MG63 (cell line): ENCODE measurements around the gene CMTM5. TPM values are rescaled to one million over a fixed set of nuclear protein-coding genes. Genes with fewer than 3 reads are reported as not detected.

ENCODE experiments used
- DNase-seq: peaks from one replicate; pipeline ENCODE4 v3.0.0-alpha.2; 2020
- H3K27me3 ChIP-seq: fragments of 250-450 bp; sonication (Bioruptor Pico); 2 replicates; pipeline ENCODE4 v1.5.1; 2020; ENCODE audit warnings: mild to moderate bottlenecking, moderate library complexity
- H3K36me3 ChIP-seq: fragments of 250-450 bp; sonication (Bioruptor Pico); 2 replicates; pipeline ENCODE4 v1.5.1; 2020; ENCODE audit warnings: mild to moderate bottlenecking, moderate library complexity
- H3K4me3 ChIP-seq: fragments of 250-450 bp; sonication (Bioruptor Pico); 2 replicates; pipeline ENCODE4 v1.5.1; 2020; ENCODE audit warnings: mild to moderate bottlenecking, moderate library complexity
- H3K9me3 ChIP-seq: fragments of 250-450 bp; sonication (Bioruptor Pico); 2 replicates; pipeline ENCODE4 v1.5.1; 2020; ENCODE audit warnings: mild to moderate bottlenecking, moderate library complexity
- total RNA-seq: library from RNA; depleted of rRNA; stranded (reverse); fragments of >200 nt; shearing (Covaris generic); gene quantifications from 2 replicates; pipeline ENCODE4 v1.2.3, GENCODE V29; 2014; ENCODE audit warnings: low replicate concordance

CMTM5 gene
- total RNA-seq, 1 experiment from 2014 or later, result not detected

DNA sequence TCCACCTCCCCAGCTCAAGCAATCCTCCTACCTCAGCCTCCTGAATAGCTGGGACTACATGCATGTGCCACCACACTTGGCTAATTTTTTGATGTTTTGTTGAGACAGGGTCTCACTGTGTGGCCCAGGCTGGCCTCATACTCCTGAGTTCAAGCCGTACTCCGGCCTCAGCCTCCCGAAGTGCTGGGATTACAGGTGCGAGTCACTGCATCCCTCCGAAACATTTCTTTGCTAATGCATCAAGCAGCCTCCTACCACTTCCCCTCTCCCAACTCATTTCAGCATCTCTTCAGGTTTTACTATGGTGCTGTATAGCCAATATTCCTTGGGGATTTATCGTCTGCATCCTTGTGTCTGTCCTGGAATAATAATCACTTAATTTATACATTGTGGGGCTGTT, 21.9 kb upstream of the CMTM5 start:
- Histone ChIP-seq H3K4me3 (no peak overlapping the region), H3K27me3 (no peaks in the 10 kb centered on the region), H3K9me3 (no peaks in the 10 kb centered on the region), H3K36me3 (peaks cover 2% of the 10 kb centered on the region; the same call in 1 of the 2 replicates)
- no peak for DNase-seq

DNA sequence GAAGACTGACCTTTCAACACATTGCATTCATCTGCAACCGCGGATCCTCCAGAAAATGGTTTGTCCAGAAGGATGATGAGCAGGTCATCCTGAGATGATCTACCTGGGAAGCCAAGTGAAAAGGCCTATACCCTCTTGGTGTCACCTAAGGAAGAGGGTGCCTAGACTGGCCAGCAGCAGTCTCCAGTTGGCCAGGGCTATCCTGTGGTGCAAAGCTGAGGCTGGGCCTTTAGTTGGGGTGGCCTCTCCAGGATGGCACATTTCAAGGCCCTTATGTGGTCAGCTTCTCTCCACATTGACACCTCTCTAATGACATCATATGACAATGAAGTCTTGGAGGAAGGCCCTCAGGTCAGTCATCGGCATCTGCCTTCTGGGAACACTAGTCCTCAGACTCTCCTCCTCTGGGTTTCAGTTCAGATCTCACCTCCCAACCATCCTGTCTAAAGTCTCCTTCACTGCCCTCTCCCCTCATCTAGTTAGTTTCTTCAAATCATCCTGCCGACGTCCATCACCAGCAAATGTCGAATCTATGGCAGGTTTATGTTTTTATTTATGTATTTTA, 20.9 kb upstream of the CMTM5 start:
- no peak for DNase-seq
- H3K9me3 ChIP-seq, result no peaks in the 10 kb centered on the region
- H3K36me3 ChIP-seq, result peaks cover 2% of the 10 kb centered on the region
- no peaks in the 10 kb centered on the region for H3K27me3 ChIP-seq
- no peak overlapping the region for H3K4me3 ChIP-seq

DNA sequence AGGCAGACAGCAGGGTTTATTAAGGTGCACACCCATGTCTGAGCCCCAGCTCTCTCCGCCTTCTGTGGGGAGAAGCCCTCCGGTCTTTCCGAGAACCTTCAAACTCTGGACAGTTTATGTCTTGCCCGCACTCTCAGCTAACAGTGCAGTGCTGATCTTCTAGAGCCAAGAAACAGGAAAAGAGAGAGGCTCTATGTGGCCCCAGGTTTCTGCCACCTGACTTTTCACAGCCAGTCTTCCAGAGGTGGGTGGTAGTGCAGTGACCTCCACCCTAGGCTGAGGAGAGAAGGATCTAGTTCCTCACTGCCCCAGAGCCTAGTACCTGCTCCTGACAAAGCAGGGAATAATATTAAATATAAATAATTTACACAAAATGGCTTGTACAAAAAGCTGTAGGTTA, 20.2 kb upstream of the CMTM5 start:
- Histone ChIP-seq H3K9me3 (no peaks in the 10 kb centered on the region), H3K27me3 (no peaks in the 10 kb centered on the region)
- DNase-seq, result no peak

DNA sequence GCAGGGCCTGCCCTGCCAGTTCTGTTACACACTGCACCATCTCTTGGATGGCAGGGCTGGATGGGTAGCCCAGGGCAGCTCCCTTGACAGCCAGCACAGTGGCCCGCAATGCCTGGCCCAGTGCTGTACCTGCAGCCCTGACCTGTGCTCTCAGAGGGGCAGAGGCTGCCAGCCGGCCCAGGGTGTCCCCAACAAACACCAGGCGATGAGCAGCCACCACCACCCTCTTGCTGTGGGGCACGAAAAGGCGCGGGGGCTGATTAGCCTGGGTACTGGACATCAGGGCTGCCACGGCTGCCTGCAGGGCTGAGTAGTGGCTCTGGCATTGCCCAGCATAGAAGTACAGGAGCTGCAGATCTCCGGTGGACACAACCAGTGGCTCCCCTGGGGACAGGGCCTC, 19.6 kb upstream of the CMTM5 start:
- Histone ChIP-seq H3K36me3 (peaks cover 2% of the 10 kb centered on the region), H3K9me3 (no peaks in the 10 kb centered on the region), H3K27me3 (no peaks in the 10 kb centered on the region), H3K4me3 (no peak overlapping the region)
- DNase-seq, result no peak

More for the DNA sequence above, 20.2 kb upstream of the CMTM5 start:
- peaks cover 2% of the 10 kb centered on the region for H3K36me3 ChIP-seq
- H3K4me3 ChIP-seq, result no peak overlapping the region

DNA sequence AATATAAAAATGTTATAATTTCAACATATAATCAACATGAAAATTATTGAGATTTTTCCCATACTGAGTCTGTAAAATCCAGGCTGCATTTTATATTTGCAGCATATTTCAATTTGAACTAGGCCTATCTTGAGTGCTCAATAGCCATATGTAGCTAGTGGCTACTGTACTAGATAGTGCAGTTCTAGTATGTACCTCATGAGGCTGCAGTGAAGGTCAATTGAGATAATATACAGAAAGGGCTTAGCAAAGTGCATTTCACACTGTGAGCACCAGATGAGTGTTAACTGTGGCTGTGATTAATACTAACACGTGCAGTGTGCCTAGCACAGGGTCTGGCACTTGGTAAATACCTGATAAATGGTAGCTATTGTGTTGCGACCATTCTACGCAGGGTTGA, 18.8 kb upstream of the CMTM5 start:
- H3K27me3 ChIP-seq, result no peaks in the 10 kb centered on the region
- DNase-seq, result no peak
- peaks cover 2% of the 10 kb centered on the region for H3K36me3 ChIP-seq
- H3K4me3 ChIP-seq, result no peak overlapping the region
- no peaks in the 10 kb centered on the region for H3K9me3 ChIP-seq

DNA sequence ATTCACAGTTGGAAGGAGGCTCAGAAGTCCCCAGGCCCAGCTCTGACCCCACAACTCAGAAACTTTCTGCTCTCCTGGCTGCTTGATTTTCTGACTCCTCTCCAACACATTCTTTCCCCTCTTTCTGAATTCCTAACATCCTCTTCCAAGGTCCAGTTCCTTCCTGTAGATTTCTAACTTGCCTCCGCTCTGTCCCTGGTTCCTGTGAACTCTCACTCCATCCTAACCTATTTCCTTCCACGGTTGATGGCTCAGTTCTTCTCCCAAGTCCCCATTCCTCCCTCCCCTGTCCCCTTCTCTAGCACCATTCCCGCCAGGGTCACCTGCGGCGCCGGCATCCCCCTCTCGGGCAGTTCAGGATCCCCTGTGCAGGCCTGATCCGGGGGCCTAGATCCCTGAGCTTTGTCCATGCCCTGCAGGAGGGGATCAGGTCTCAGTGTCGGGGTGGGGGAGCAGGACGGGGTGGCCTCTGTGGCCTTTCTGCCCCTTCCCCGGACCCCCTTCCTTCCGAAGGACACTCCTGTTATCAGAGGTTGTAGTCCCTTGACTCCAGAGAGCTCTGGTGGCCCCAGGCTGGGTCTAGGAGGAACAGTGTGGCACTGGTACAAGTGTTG, 18.2 kb upstream of the CMTM5 start:
- Histone ChIP-seq H3K36me3 (peaks cover 2% of the 10 kb centered on the region), H3K9me3 (no peaks in the 10 kb centered on the region), H3K27me3 (no peaks in the 10 kb centered on the region), H3K4me3 (no peak overlapping the region)
- DNase-seq, result no peak

DNA sequence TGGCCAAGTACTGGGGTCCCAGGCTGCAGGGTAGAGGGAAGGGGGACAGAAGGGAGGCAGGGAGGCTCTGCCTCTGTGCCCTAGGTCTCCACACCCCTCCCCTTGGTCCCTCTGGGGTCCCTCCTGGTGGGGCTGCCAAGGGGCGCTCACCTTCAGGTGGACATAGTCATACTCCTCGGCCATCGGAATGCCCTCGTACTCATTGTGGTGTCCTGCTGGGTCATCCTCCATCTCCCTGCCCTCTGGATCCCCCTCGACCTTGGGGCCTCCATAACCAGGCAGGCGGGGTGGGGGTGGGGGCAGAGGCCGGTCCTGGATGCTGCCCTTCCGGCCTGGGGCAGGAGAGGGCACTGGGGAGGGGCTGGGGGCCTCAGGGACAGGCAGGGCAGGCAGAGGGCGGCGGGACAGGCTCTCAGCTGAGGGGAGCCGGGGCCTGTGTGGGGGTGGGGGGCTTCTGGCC, 17.6 kb upstream of the CMTM5 start:
- H3K36me3 ChIP-seq, result peaks cover 2% of the 10 kb centered on the region
- no peak for DNase-seq
- no peak overlapping the region for H3K4me3 ChIP-seq
- H3K9me3 ChIP-seq, result no peaks in the 10 kb centered on the region
- no peaks in the 10 kb centered on the region for H3K27me3 ChIP-seq

DNA sequence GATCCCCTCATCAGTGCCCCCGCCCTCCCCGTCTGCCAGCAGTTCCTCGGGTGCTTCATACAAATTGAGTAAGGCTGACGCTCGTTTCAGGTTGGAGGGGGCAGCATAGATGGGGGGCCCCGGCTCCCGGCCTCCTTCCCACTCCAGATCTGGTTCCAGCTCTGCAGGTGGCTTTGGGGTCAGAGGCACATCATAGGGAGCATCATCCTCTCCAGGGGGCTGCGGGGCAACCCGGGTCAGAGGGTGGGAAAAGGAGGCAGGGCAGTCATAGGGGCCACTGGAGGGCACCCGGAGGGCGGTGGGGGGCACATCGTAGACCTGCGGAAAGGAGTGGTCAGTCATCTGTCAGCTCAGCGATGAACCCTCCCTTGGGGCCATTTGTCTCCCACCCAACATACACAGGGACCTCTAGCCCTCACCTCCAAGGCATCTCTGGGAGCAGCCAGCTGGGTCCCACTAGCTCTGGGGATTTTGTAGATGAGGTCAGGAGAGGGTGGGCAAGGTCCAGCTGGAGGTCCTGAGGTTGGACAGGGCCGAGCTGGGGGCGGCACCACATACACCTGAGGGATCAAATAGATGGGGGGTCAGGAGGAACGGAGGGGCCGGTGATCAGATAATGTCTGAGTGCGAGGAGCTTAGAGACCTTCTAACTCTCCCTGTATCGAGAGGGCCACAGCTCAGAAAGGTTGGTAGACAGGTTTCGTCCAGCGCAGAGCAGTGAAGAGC, 17.0 kb upstream of the CMTM5 start:
- no peaks in the 10 kb centered on the region for H3K9me3 ChIP-seq
- DNase-seq, result no peak
- H3K27me3 ChIP-seq, result no peaks in the 10 kb centered on the region
- peaks cover 2% of the 10 kb centered on the region for H3K36me3 ChIP-seq
- H3K4me3 ChIP-seq, result no peak overlapping the region

DNA sequence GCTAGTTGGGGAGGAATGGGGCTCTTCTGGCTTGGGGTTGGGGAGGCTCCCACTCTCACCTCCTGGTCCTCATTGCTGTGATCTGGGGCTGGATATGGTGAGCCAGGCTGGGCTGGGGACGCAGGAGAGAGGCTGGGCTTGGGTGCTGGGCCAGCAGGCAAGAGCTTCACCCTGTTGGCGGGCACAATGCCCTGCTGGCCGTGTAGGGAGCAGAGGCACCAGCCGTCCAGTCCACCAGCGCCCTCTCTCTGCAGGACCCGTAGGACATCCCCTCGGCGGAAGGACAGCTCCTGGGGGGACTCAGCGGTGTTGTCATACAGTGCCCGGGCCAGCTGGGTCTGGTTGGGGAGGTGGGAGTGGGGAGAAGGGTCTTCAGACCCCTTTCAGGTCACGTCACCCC, 16.4 kb upstream of the CMTM5 start:
- no peak for DNase-seq
- no peaks in the 10 kb centered on the region for H3K9me3 ChIP-seq
- peaks cover 2% of the 10 kb centered on the region for H3K36me3 ChIP-seq
- H3K4me3 ChIP-seq, result no peak overlapping the region
- no peaks in the 10 kb centered on the region for H3K27me3 ChIP-seq

DNA sequence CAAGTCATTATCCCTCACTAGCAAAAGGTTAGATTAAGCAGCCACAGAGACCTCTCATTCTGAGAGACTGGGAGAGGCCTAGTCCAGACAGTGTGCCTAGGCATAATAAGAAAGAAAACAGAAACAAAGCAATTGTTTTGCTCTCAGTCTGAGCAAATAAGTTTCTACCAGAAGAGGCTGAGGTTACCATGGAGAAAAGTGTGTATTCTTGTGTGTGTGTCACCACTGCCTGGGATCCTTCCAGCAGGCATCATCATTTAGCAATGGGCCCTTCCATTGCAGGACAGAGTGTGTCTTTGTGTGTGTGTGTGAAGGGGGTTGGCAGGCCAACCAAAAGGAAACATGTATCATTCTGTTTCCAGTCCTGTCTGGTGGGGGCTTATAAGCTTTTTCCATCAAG, 15.5 kb upstream of the CMTM5 start:
- Histone ChIP-seq H3K36me3 (peaks cover 2% of the 10 kb centered on the region), H3K9me3 (no peaks in the 10 kb centered on the region), H3K27me3 (no peaks in the 10 kb centered on the region), H3K4me3 (no peak overlapping the region)
- no peak for DNase-seq

DNA sequence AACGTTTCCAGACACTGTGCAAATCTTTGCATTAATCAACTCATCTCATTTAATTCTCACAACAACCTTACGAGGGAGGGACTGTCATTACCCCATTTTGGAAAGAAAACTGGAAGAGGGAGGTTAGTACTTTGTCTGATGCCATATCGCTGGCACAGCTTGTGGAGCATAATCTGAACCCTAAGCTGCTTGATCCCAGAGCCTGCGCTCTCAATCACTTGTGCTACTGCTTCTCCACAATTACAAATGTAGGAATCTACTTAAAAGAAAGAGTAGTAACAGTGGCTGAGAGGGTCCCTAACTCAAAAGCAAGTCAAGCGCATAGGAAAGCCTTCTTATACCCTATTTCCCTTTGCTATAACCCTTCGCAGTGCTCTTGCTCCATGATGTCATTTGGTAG, 15.1 kb upstream of the CMTM5 start:
- no peak for DNase-seq
- H3K4me3 ChIP-seq, result no peak overlapping the region
- H3K27me3 ChIP-seq, result no peaks in the 10 kb centered on the region
- H3K9me3 ChIP-seq, result no peaks in the 10 kb centered on the region
- H3K36me3 ChIP-seq, result peaks cover 2% of the 10 kb centered on the region

DNA sequence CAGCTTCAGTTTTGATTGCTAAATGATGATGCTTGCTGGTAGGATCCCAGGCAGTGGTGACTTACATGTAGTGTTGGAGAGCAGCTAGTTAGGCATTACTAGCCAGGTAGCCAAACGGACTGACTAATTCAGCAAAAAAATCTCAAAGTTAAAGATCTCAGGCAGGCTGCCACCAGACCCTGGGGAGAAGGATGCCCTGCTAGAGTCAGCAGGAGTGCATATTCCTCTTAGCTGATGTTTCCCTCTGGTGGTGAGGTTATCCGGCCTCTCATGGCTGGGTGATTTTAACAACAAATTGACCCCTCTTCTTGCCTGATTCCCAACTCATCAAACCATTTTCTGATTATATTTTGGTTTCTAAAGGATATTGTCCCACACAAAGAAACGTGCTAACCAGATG, 14.6 kb upstream of the CMTM5 start:
- Histone ChIP-seq H3K27me3 (no peaks in the 10 kb centered on the region), H3K36me3 (peaks cover 2% of the 10 kb centered on the region), H3K4me3 (no peak overlapping the region), H3K9me3 (no peaks in the 10 kb centered on the region)
- DNase-seq, result no peak

DNA sequence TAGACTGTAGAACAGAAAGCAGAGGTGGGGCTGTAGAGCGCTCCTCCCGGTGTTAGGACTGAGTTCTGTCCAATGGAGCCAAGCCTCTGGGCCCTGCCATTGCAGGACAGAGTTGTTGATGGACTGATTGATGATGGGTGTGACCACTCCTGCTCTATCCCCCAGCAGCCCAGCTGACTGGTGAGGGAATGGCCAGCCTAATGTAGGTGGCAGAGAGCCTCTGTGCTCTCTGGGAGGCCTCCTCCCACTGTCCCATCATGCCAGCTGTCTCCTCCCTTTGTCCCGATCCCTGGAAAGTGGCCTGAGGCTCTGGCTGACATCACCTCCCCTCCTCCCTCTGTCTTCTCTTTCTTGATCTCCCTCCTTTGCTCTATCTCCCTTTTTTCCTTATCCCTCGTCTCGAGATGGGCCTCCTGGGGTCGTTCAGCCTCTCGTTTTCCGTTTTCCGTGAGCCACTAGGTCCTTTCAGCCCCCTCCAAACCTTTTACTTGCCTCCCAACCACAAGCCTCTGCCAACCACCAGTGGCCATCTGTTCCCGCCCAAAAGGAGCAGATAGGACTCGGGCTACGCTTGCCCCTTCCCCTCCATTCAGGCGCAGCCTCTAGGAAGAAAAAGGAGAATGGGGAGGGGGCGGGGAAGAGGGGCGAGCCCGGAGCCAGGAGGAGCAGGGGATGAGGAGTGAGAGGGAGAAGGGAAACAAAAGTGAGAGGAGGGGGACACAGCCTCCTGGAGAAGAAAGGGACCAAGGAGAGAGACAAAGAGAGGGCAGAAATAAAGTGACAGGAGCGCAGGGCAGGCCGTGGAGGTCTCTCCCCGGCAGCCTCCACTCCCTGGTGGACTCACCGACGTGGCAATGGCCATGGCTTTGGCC, 12.4 kb upstream of the CMTM5 start:
- Histone ChIP-seq H3K9me3 (no peaks in the 10 kb centered on the region), H3K4me3 (peak overlapping the region; percentile 64), H3K36me3 (no peaks in the 10 kb centered on the region; the same call in none of the 2 replicates), H3K27me3 (no peaks in the 10 kb centered on the region)
- peak; percentile 25 for DNase-seq

DNA sequence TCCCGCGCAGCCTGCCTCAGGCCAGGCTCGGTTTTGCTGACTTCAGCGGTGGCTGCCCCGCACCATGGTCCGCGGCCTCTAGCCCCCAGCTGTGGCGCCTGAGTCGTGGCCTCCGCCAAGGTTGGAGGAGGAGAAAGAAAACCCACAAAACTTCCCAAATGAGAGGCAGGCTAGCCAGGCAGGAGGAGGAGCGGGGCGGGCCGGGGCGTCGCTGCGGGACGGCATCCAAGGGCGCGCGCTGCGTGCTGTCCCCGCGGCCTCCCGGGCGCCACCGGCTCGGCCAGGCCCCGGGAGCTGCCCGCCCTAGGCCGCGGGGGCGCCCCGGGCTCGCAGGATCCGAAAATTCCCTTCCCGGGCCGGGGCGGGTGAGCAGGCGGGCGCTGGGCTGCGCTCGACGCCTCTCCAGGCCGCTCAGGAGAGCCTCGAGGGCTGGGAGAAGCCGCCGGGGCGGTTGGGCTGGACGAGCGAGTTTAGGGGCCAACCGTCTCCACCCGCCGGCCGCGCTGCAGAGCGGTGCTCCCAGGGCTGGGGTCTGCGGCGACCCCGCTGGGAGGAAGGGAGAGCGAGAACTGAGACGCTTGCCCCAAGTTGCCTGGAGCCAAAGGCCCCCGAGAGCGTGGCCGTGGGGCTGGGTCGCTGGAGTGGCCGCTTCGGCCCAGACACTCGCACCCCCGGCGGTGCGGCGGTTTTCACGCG, 11.7 kb upstream of the CMTM5 start, which contains the start of gene EFS:
Gene EFS, minus strand, starts transcription at position 137 of the 696 bp plus-strand sequence. CDS start 147 bp downstream, outside the sequence.
- H3K27me3 ChIP-seq, result no peaks in the 10 kb centered on the region
- peak; percentile 57 for DNase-seq
- H3K9me3 ChIP-seq, result no peaks in the 10 kb centered on the region
- no peaks in the 10 kb centered on the region; the same call in none of the 2 replicates for H3K36me3 ChIP-seq
- peak within 1 kb of the TSS; percentile 64 for H3K4me3 ChIP-seq

DNA sequence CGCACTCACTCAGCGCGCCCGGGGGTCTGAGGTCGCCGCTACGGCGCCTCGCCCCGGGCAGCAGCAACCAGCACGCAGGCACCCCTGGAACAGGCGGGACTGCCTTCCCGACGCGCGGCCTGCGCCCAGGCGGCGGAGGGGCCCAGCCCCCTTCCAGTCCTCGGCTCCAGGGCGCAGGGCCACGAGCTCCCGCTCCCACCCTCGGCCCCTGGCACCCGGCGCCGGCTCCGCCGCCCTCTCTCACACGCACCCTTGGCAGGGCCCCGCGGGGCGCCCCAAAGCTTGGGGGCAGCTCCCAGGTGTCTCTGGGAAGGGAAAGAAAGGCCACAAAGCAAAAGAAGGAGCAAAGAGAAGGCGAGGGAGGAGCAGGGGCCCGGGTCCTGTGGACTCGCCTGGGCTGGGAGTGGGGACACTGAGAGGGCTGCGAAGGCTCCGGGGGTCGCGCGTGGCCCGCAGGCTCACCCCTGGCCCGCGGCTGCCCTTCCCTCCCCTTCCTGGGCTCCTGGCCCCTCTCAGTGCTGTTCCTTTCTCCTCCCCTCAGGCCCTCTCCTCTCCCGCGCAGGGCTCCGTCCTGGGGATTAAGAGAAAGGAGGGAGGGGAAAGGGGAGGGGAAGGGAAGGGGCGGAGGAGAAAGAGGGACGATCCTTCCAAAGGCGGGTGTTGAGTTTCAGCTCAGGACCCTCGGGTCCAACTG, 11.0 kb upstream of the CMTM5 start:
- Histone ChIP-seq H3K36me3 (no peaks in the 10 kb centered on the region; the same call in none of the 2 replicates), H3K27me3 (no peaks in the 10 kb centered on the region), H3K4me3 (peak overlapping the region; percentile 64), H3K9me3 (no peaks in the 10 kb centered on the region)
- peak; percentile 21 for DNase-seq
